H1 (cell line): ENCODE results near the gene FADS6. TPM values are rescaled to one million over a fixed set of nuclear protein-coding genes. Genes with fewer than 3 reads are reported as not detected.
A peak's percentile ranks its signal among the peaks of the same experiment; 100 is the strongest.

Source experiments
- CTCF ChIA-PET: fragments of 300-600 bp; sonication (Branson Sonifier 250); formaldehyde crosslinking; loops from one replicate; lab custom pipeline; 2021; ENCODE audit not compliant: partially characterized antibody; lab: Charles Lee
- POLR2A ChIA-PET: fragments of 300-600 bp; sonication (Branson Sonifier 250); formaldehyde crosslinking; loops from one replicate; lab custom pipeline; 2021; ENCODE audit warnings: inconsistent platforms; ENCODE audit not compliant: partially characterized antibody; lab: Charles Lee
- DNase-seq, 2 experiments: peaks; one replicate each; pipeline versions ENCODE4 v3.0.0 to v3.0.0-alpha.2; 2010 to 2022; ENCODE audit warnings: low spot score in 2 of 2, low read depth in 1 of 2, mixed read lengths in 1 of 2
- FAIRE-seq: peaks from 2 replicates; lab custom pipeline; 2011; peaks lifted over from hg19 to GRCh38; lab: Jason Lieb, UNC
- H2AFZ ChIP-seq: 2 replicates; pipeline ENCODE4 v1.8.1; 2012; ENCODE audit warnings: low read length, inconsistent platforms
- H2AK5ac ChIP-seq: 2 replicates; pipeline ENCODE4 v1.6.1; 2013; ENCODE audit warnings: low read depth, low read length
- H2BK120ac ChIP-seq: replicated peaks from 2 replicates; pipeline ENCODE3; 2013; ENCODE audit warnings: low read depth, low read length, inconsistent platforms
- H2BK12ac ChIP-seq: 2 replicates; pipeline ENCODE4 v1.6.1; 2013; ENCODE audit warnings: low read depth, low read length
- H2BK15ac ChIP-seq: 2 replicates; pipeline ENCODE4 v1.6.1; 2013; ENCODE audit warnings: low read length
- H2BK20ac ChIP-seq: 2 replicates; pipeline ENCODE4 v1.6.1; 2013; ENCODE audit warnings: low read length
- H2BK5ac ChIP-seq: 2 replicates; pipeline ENCODE4 v1.6.1; 2013; ENCODE audit warnings: low read depth, low read length
- H3K14ac ChIP-seq: 2 replicates; pipeline ENCODE4 v1.6.1; 2013; ENCODE audit warnings: inconsistent platforms; ENCODE audit not compliant: insufficient read length
- H3K18ac ChIP-seq: 2 replicates; pipeline ENCODE4 v1.6.1; 2013; ENCODE audit warnings: low read length; ENCODE audit errors: extremely low read depth
- H3K23ac ChIP-seq: 2 replicates; pipeline ENCODE4 v1.6.1; 2013; ENCODE audit warnings: inconsistent platforms; ENCODE audit not compliant: insufficient read length
- H3K23me2 ChIP-seq: 2 replicates; pipeline ENCODE4 v1.6.1; 2013; ENCODE audit warnings: low read depth, low read length
- H3K27ac ChIP-seq: 2 replicates; pipeline ENCODE4 v1.6.1; 2011; ENCODE audit warnings: low read depth, low read length, inconsistent platforms
- H3K27me3 ChIP-seq, 4 experiments: replicated peaks in 1 of 4; 1 replicate in 1 of 4; 2 replicates in 3 of 4; pipeline versions ENCODE4 v1.6.1 to v1.8.1; 2011 to 2013; ENCODE audit warnings: low read length in 3 of 4, mild to moderate bottlenecking in 3 of 4, inconsistent platforms in 2 of 4, mixed read lengths in 2 of 4, moderate library complexity in 1 of 4; ENCODE audit not compliant: control insufficient read depth in 3 of 4, insufficient read depth in 3 of 4; ENCODE audit errors: extremely low read depth in 1 of 4
- H3K36me3 ChIP-seq, 4 experiments: 2 replicates each; pipeline versions ENCODE4 v1.6.1 to v1.8.1; 2011 to 2013; ENCODE audit warnings: mild to moderate bottlenecking in 4 of 4, low read length in 3 of 4, moderate library complexity in 2 of 4, control low read depth in 1 of 4, inconsistent platforms in 1 of 4; ENCODE audit not compliant: insufficient read depth in 4 of 4, control insufficient read depth in 2 of 4
- H3K4ac ChIP-seq: replicated peaks from 2 replicates; pipeline ENCODE3; 2013; ENCODE audit warnings: low read length, low read depth, mixed read lengths, inconsistent platforms; ENCODE audit not compliant: insufficient read length
- H3K4me1 ChIP-seq, 4 experiments: replicated peaks in 1 of 4; 1 replicate in 1 of 4; 2 replicates in 3 of 4; pipeline versions ENCODE4 v1.6.1 to v1.8.1; 2011 to 2013; ENCODE audit warnings: low read length in 3 of 4, inconsistent platforms in 2 of 4, mixed read lengths in 1 of 4; ENCODE audit not compliant: insufficient read depth in 4 of 4, control insufficient read depth in 3 of 4
- H3K4me2 ChIP-seq, 2 experiments: 2 replicates each; pipeline versions ENCODE4 v1.6.1 to v1.8.1; 2011 to 2013; ENCODE audit warnings: low read depth in 2 of 2, low read length in 2 of 2, control low read depth in 1 of 2, inconsistent platforms in 1 of 2, mild to moderate bottlenecking in 1 of 2; ENCODE audit not compliant: insufficient read depth in 1 of 2
- H3K4me3 ChIP-seq, 4 experiments: fragments of 200-600, 300-600 bp in 1 of 4; sonication (generic), shearing (Covaris generic), sonication (Bioruptor Twin) in 1 of 4; 2 replicates each; pipeline versions ENCODE4 v1.5.1 to v1.8.1; 2011 to 2016; ENCODE audit warnings: low read length in 4 of 4, low read depth in 3 of 4, control low read depth in 2 of 4, inconsistent platforms in 2 of 4, mild to moderate bottlenecking in 2 of 4, mixed read lengths in 1 of 4, moderate library complexity in 1 of 4; ENCODE audit not compliant: insufficient read depth in 2 of 4; ENCODE audit errors: extremely low read depth in 1 of 4
- H3K56ac ChIP-seq: replicated peaks from 2 replicates; pipeline ENCODE3; 2013; ENCODE audit warnings: low read depth, mild to moderate bottlenecking, mixed read lengths, low read length, inconsistent platforms; ENCODE audit not compliant: insufficient read length
- H3K79me1 ChIP-seq: 2 replicates; pipeline ENCODE4 v1.6.1; 2013; ENCODE audit warnings: low read depth, low read length, control low read depth
- H3K79me2 ChIP-seq, 2 experiments: 2 replicates each; pipeline versions ENCODE4 v1.6.1 to v1.8.1; 2012 to 2013; ENCODE audit warnings: low read length in 2 of 2, mild to moderate bottlenecking in 2 of 2, inconsistent platforms in 1 of 2; ENCODE audit not compliant: insufficient read depth in 2 of 2, control insufficient read depth in 1 of 2
- H3K9ac ChIP-seq, 4 experiments: replicated peaks in 1 of 4; 1 replicate in 1 of 4; 2 replicates in 3 of 4; pipeline versions ENCODE4 v1.6.1 to v1.8.1; 2011 to 2013; ENCODE audit warnings: low read depth in 3 of 4, low read length in 3 of 4, control low read depth in 2 of 4, mild to moderate bottlenecking in 2 of 4, moderate library complexity in 2 of 4, inconsistent platforms in 1 of 4; ENCODE audit errors: extremely low read depth in 1 of 4
- H3K9me3 ChIP-seq, 2 experiments: 2 replicates each; pipeline versions ENCODE4 v1.6.1 to v1.8.1; 2012 to 2013; ENCODE audit warnings: mild to moderate bottlenecking in 2 of 2, moderate library complexity in 2 of 2, control low read depth in 1 of 2, inconsistent platforms in 1 of 2, low read depth in 1 of 2, low read length in 1 of 2, mixed read lengths in 1 of 2; ENCODE audit not compliant: insufficient read depth in 2 of 2
- H4K20me1 ChIP-seq, 2 experiments: replicated peaks in 1 of 2; 2 replicates each; pipeline versions ENCODE3 to v1.8.1; 2011 to 2013; ENCODE audit warnings: inconsistent platforms in 2 of 2, low read length in 2 of 2, mild to moderate bottlenecking in 1 of 2; ENCODE audit not compliant: insufficient read depth in 2 of 2, control insufficient read depth in 1 of 2
- H4K5ac ChIP-seq: 2 replicates; pipeline ENCODE4 v1.6.1; 2013; ENCODE audit warnings: low read length, low read depth, mixed read lengths, inconsistent platforms; ENCODE audit not compliant: insufficient read length
- H4K8ac ChIP-seq: 2 replicates; pipeline ENCODE4 v1.8.0; 2013; ENCODE audit warnings: mild to moderate bottlenecking, moderate library complexity, low read length, inconsistent platforms; ENCODE audit not compliant: insufficient read depth; ENCODE audit errors: extremely low read depth
- H4K91ac ChIP-seq: replicated peaks from 2 replicates; pipeline ENCODE3; 2013; ENCODE audit warnings: low read length, mixed read lengths, inconsistent platforms; ENCODE audit not compliant: insufficient read length
- CBX8 ChIP-seq: fragments of 300-800, 300-1000 bp; sonication (generic); IDR thresholded peaks from 2 replicates; pipeline ENCODE4 v1.7.1; 2016; ENCODE audit warnings: low read depth, low read length, borderline replicate concordance
- CHD2 ChIP-seq: IDR thresholded peaks from 2 replicates; pipeline ENCODE4 v1.6.1; 2012; ENCODE audit warnings: low read length, improper control_type of control experiment
- EGR1 ChIP-seq: IDR thresholded peaks from 2 replicates; pipeline ENCODE4 v1.6.1; 2011; ENCODE audit warnings: low read depth, low read length, borderline replicate concordance
- EZH2 ChIP-seq: fragments of 200-600 bp; sonication (generic); IDR thresholded peaks from 2 replicates; pipeline ENCODE4 v1.7.1; 2012; ENCODE audit warnings: low read depth, mild to moderate bottlenecking, moderate library complexity, low read length, inconsistent platforms; ENCODE audit not compliant: severe bottlenecking
- HDAC6 ChIP-seq: IDR thresholded peaks from one replicate; pipeline ENCODE4 v1.7.1; 2012; ENCODE audit warnings: low read depth, mild to moderate bottlenecking, inconsistent platforms, low read length, moderate library complexity
- JUND ChIP-seq: IDR thresholded peaks from 2 replicates; pipeline ENCODE4 v1.6.1; 2011; ENCODE audit warnings: mild to moderate bottlenecking, improper control_type of control experiment, low read length
- KDM1A ChIP-seq: fragments of 200-600, 300-600 bp; sonication (generic); IDR thresholded peaks from 2 replicates; pipeline ENCODE4 v1.7.1; 2016; ENCODE audit warnings: mild to moderate bottlenecking, low read length, borderline replicate concordance
- KDM5A ChIP-seq: fragments of 200-600 bp; IDR thresholded peaks from 2 replicates; pipeline ENCODE4 v1.7.1; 2012; ENCODE audit warnings: mild to moderate bottlenecking, low read length, inconsistent platforms, mixed read lengths
- MAFK ChIP-seq: IDR thresholded peaks from 2 replicates; pipeline ENCODE4 v1.6.1; 2012; ENCODE audit warnings: low read depth, mild to moderate bottlenecking, improper control_type of control experiment, low read length
- NRF1 ChIP-seq: IDR thresholded peaks from 2 replicates; pipeline ENCODE4 v1.6.1; 2011; ENCODE audit warnings: mild to moderate bottlenecking, low read depth, low read length, improper control_type of control experiment
- RBBP5 ChIP-seq: IDR thresholded peaks from 2 replicates; pipeline ENCODE4 v1.7.1; 2012; ENCODE audit warnings: low read depth, mild to moderate bottlenecking, inconsistent platforms, low read length, moderate library complexity, borderline replicate concordance
- SP1 ChIP-seq: IDR thresholded peaks from 2 replicates; pipeline ENCODE4 v1.6.1; 2011; ENCODE audit warnings: low read depth, low read length
- SP2 ChIP-seq: IDR thresholded peaks from 2 replicates; pipeline ENCODE4 v1.6.1; 2012; ENCODE audit warnings: mild to moderate bottlenecking, low read length, inconsistent platforms
- TAF1 ChIP-seq: IDR thresholded peaks from 2 replicates; pipeline ENCODE4 v1.6.1; 2011; ENCODE audit warnings: mild to moderate bottlenecking, low read depth, low read length
- ZNF274 ChIP-seq: IDR thresholded peaks from 2 replicates; pipeline ENCODE4 v1.7.0; 2012; ENCODE audit warnings: low read length, borderline replicate concordance; ENCODE audit errors: extremely low read depth
- WGBS, 2 experiments: shearing (Covaris generic) in 1 of 2; methylation state at CpG; one replicate each; pipeline versions ENCODE4 v1.1.6 to v1.1.7; 2013 to 2015; ENCODE audit warnings: low lambda C conversion rate in 2 of 2, mixed read lengths in 2 of 2, inconsistent platforms in 1 of 2, low coverage in 1 of 2, missing lambda C conversion rate in 1 of 2; ENCODE audit not compliant: insufficient replicate concordance in 2 of 2, insufficient coverage in 1 of 2, insufficient read length in 1 of 2; ENCODE audit errors: extremely low coverage in 1 of 2, missing lambda C conversion rate in 1 of 2; 5-methylcytosine and 5-hydroxymethylcytosine counted together
- polyA plus RNA-seq, 7 experiments: library from polyadenylated mRNA; depleted of rRNA in 3 of 7; stranded (reverse) in 5 of 7; unstranded in 2 of 7; fragments of >200 nt in 5 of 7; fragments of 200-250 nt in 2 of 7; gene quantifications; 1 replicate in 5 of 7; 2 replicates in 1 of 7; 4 replicates in 1 of 7; pipeline versions ENCODE4 v1.2.1 to v1.2.3, GENCODE V29; 2011 to 2013; ENCODE audit warnings: missing spikeins in 2 of 7, mixed read lengths in 2 of 7
- total RNA-seq: library from RNA; stranded (reverse); fragmentation: NEBNext Ultra II Directional; extraction: Animal tissue kit (Norgen Biotek cat#: 25700); gene quantifications from 2 replicates; pipeline ENCODE4 v1.2.1, GENCODE V29; 2021

The FADS6 gene
- total and polyA plus RNA-seq, 2 of the 8 experiments (the other 6 are each of a cell fraction or from before 2014, with no cell fraction given), result 0.56 to 2.5 TPM

DNA sequence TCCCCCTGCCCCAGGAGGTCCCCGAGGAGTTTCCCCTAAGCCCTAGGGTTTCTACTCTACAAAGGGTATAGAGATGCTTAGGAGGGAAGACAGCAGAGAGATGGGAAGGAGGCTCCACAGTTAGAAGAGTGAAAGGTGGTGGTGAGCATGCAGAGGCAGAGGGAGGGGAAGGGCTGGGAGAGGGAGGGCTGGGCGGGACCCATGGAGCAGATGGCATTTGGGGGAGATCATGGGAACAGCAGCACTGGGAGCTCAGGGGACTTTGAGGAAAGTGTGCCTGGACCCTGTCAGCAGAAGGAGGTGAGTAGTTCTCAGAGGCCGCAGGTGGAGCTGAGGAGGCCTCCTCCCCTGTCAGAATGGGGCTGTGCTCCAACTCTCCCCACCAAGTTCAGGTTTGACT, 41.6 kb upstream of the FADS6 start:
- H4K8ac ChIP-seq, result no peak overlapping the region
- peak overlapping the region; percentile 70 for H3K4me2 ChIP-seq
- no peak overlapping the region for H2BK120ac ChIP-seq
- no peak overlapping the region for H3K9ac ChIP-seq
- no peak overlapping the region for H3K4ac ChIP-seq
- H3K36me3 ChIP-seq, result no peaks in the 10 kb centered on the region
- H3K4me1 ChIP-seq, result peaks cover 0 to 6% (median 5%) of the 10 kb centered on the region in 4 experiments; a peak in 4 of 7 replicates
- H3K23ac ChIP-seq, result no peak overlapping the region
- no peak for DNase-seq
- 0 out of 2 replicates have a peak overlapping the region, but pooled peaks have one; percentile 16 for H2BK15ac ChIP-seq
- H3K56ac ChIP-seq, result no peak overlapping the region
- no peak overlapping the region for H3K18ac ChIP-seq
- no peak overlapping the region for H2BK20ac ChIP-seq
- no peak overlapping the region for H2AK5ac ChIP-seq
- WGBS, 2 experiments, result 53% methylated on average over 1 of the region's 3 CpGs; no CpG with 5 or more reads in 1 of the 2 experiments
- no peak overlapping the region for H2BK12ac ChIP-seq
- H2AFZ ChIP-seq, result no peak overlapping the region
- ChIA-PET POLR2A (interaction anchor here (0.7 to 0.8 kb wide), 2 partner anchors 9 to 70 kb away, joined by 3 to 4 read pairs; no protein-coding TSS in a partner anchor), CTCF (interaction anchor here (0.9 to 49.9 kb wide), 7 partner anchors 9 to 69 kb away, joined by 3 to 1072 read pairs (median 4); partner anchors contain the start of gene OTOP2)
- H3K4me3 ChIP-seq, result peak overlapping the region; percentile 28 to 54 (median 36); a peak in 5 of 8 replicates
- H3K79me1 ChIP-seq, result no peaks in the 10 kb centered on the region
- H4K20me1 ChIP-seq, result peaks cover 2 to 6% of the 10 kb centered on the region in 2 experiments
- H4K91ac ChIP-seq, result no peak overlapping the region
- no peak overlapping the region for H2BK5ac ChIP-seq
- FAIRE-seq, result no peak
- no peaks in the 10 kb centered on the region for H3K9me3 ChIP-seq
- H3K27ac ChIP-seq, result no peak overlapping the region
- no peaks in the 10 kb centered on the region for H3K79me2 ChIP-seq
- peaks cover 3% of the 10 kb centered on the region; the same call in 1 of the 2 replicates for H3K23me2 ChIP-seq
- no peak overlapping the region for H3K14ac ChIP-seq
- no peak overlapping the region for H4K5ac ChIP-seq
- H3K27me3 ChIP-seq, result peaks cover 22 to 62% (median 53%) of the 10 kb centered on the region in 4 experiments
- TF ChIP-seq CBX8 (no peak), KDM1A (no peak), EZH2 (no peak), EGR1 (no peak), ZNF274 (no peak), KDM5A (no peak), RBBP5 (no peak), TAF1 (no peak), NRF1 (no peak), HDAC6 (no peak), SP1 (no peak), CHD2 (no peak), JUND (no peak), SP2 (no peak), MAFK (no peak)
